ENCODE results near the gene PREX1. TPM values are rescaled to one million over a fixed set of nuclear protein-coding genes. Genes with fewer than 3 reads are reported as not detected.

PREX1 gene
- total RNA-seq, 1 donor = 57.4 TPM

- TF ChIP-seq CTCF (IDR thresholded peaks at IDR 0.05; ENCODE audit: insufficient read depth, low read depth, low read length) = no peak
- no peak for DNase-seq (ENCODE audit: low read depth)
- no peak overlapping the region for H3K4me3 ChIP-seq (ENCODE audit: low read depth, low read length)
Observed at GRCh38 chr20:48681201-48681872, 146.5 kb downstream of the PREX1 start.

GRCh38 chr20:48680650-48681049 lies 147.1 kb downstream of the PREX1 start:
- no peak for TF ChIP-seq CTCF (IDR thresholded peaks at IDR 0.05; ENCODE audit: insufficient read depth, low read depth, low read length)
- no peak overlapping the region for H3K4me3 ChIP-seq (ENCODE audit: low read depth, low read length)

GRCh38 chr20:48679599-48679998 lies 148.2 kb downstream of the PREX1 start:
- TF ChIP-seq CTCF (IDR thresholded peaks at IDR 0.05; ENCODE audit: insufficient read depth, low read depth, low read length) = no peak
- H3K4me3 ChIP-seq (ENCODE audit: low read depth, low read length) = no peak overlapping the region
- no peak for DNase-seq (ENCODE audit: low read depth)

More at GRCh38 chr20:48680650-48681049, 147.1 kb downstream of the PREX1 start:
- no peak for DNase-seq (ENCODE audit: low read depth)

GRCh38 chr20:48679011-48679410 lies 148.8 kb downstream of the PREX1 start:
- DNase-seq (ENCODE audit: low read depth) = no peak
- H3K4me3 ChIP-seq (ENCODE audit: low read depth, low read length) = no peak overlapping the region
- no peak for TF ChIP-seq CTCF (IDR thresholded peaks at IDR 0.05; ENCODE audit: insufficient read depth, low read depth, low read length)

- DNase-seq (ENCODE audit: low read depth) = no peak
- no peak overlapping the region for H3K4me3 ChIP-seq (ENCODE audit: low read depth, low read length)
- no peak for TF ChIP-seq CTCF (IDR thresholded peaks at IDR 0.05; ENCODE audit: insufficient read depth, low read depth, low read length)
Observed at GRCh38 chr20:48678421-48678820, 149.4 kb downstream of the PREX1 start.

GRCh38 chr20:48676795-48677460 lies 150.9 kb downstream of the PREX1 start:
- no peak overlapping the region for H3K4me3 ChIP-seq (ENCODE audit: low read depth, low read length)
- no peak for DNase-seq (ENCODE audit: low read depth)
- no peak for TF ChIP-seq CTCF (IDR thresholded peaks at IDR 0.05; ENCODE audit: insufficient read depth, low read depth, low read length)
